Activated CD8-positive, alpha-beta T cell treated with anti-CD3 and anti-CD28 coated beads for 36 hours (primary cell): ENCODE measurements around the gene ITPRID1. TPM values are rescaled to one million over a fixed set of nuclear protein-coding genes. Genes with fewer than 3 reads are reported as not detected.
"Not testable (repeated sequence)": the region's sequence is repeated elsewhere in the genome, so short reads cannot be mapped to it uniquely, and the experiment has no call there.

Source experiments
- ATAC-seq: fragments of 200-7000 bp; cut with Tn5 transposase; one replicate; pipeline ENCODE4 v1.10.0; 2021; ENCODE audit warnings: mild to moderate bottlenecking, moderate library complexity
- CTCF ChIA-PET: fragments of 350-600 bp; sonication (Branson Sonifier 250); formaldehyde crosslinking; loops from one replicate; lab custom pipeline; 2021; ENCODE audit warnings: antibody characterized with exemption; lab: Charles Lee
- POLR2A ChIA-PET: fragments of 350-600 bp; sonication (Branson Sonifier 250); formaldehyde crosslinking; loops from one replicate; lab custom pipeline; 2021; ENCODE audit warnings: antibody characterized with exemption; lab: Charles Lee
- DNase-seq: peaks from one replicate; pipeline ENCODE4 v3.0.0-alpha.2; 2020
- H3K27ac Mint-ChIP-seq: one replicate; pipeline ENCODE4 v1.8.0; 2021; ENCODE audit warnings: mild to moderate bottlenecking, mixed read lengths
- H3K27me3 Mint-ChIP-seq: one replicate; pipeline ENCODE4 v1.8.0; 2021; ENCODE audit warnings: mixed read lengths
- H3K36me3 Mint-ChIP-seq: one replicate; pipeline ENCODE4 v1.8.0; 2021; ENCODE audit warnings: low read depth, mixed read lengths
- H3K4me1 Mint-ChIP-seq: one replicate; pipeline ENCODE4 v1.8.0; 2021; ENCODE audit warnings: low read depth, mixed read lengths
- H3K4me3 Mint-ChIP-seq: one replicate; pipeline ENCODE4 v1.8.0; 2021; ENCODE audit warnings: mild to moderate bottlenecking, moderate library complexity, mixed read lengths
- H3K9me3 Mint-ChIP-seq: one replicate; pipeline ENCODE4 v1.8.0; 2021; ENCODE audit warnings: mixed read lengths
- intact Hi-C: fragments of 100-400 bp; cut with micrococcal nuclease; formaldehyde crosslinking; loops from one replicate; pipeline ENCODE4 v1.10.0; 2022
- total RNA-seq, 2 experiments: library from RNA; stranded (reverse); gene quantifications; one replicate each; pipeline ENCODE4 v1.2.3, GENCODE V29; 2021
- TF ChIP-seq, protein P1 (sequence below): fragments of 200-600 bp; IDR thresholded peaks from one replicate; pipeline ENCODE4 v1.8.0; 2022; ENCODE audit warnings: antibody characterized with exemption, mild to moderate bottlenecking

Gene ITPRID1
- total RNA-seq, 2 experiments from 2014 or later = not detected

DNA sequence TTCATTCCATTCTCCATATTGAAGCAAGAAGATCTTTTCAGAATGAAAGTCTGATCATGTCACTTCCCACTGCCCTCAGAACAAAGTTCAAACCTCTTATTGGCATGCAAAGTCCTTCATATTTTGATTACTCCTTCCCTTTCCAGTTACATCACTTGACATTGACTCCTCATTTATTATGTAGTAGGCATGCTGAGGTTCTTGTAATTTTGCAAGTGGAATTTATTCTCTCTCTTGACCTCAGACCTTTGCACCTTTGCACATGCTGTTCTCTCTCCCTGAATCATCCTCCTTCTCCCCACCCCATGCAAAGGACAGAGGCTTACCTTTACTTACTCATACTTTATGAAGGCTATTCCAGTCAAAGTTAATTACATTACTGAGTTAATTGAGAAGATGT, 13.0 kb downstream of the ITPRID1 start:
- intact Hi-C loops = no loop called here
- TF ChIP-seq, protein P1, sequence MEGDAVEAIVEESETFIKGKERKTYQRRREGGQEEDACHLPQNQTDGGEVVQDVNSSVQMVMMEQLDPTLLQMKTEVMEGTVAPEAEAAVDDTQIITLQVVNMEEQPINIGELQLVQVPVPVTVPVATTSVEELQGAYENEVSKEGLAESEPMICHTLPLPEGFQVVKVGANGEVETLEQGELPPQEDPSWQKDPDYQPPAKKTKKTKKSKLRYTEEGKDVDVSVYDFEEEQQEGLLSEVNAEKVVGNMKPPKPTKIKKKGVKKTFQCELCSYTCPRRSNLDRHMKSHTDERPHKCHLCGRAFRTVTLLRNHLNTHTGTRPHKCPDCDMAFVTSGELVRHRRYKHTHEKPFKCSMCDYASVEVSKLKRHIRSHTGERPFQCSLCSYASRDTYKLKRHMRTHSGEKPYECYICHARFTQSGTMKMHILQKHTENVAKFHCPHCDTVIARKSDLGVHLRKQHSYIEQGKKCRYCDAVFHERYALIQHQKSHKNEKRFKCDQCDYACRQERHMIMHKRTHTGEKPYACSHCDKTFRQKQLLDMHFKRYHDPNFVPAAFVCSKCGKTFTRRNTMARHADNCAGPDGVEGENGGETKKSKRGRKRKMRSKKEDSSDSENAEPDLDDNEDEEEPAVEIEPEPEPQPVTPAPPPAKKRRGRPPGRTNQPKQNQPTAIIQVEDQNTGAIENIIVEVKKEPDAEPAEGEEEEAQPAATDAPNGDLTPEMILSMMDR = no peak
- ChIA-PET CTCF (no interaction called here), POLR2A (no interaction called here)
- no peaks in the 10 kb centered on the region for H3K4me1 Mint-ChIP-seq
- H3K36me3 Mint-ChIP-seq = no peaks in the 10 kb centered on the region
- no peak overlapping the region for H3K27ac Mint-ChIP-seq
- H3K27me3 Mint-ChIP-seq = no peaks in the 10 kb centered on the region
- DNase-seq (no peak), ATAC-seq (no peak)
- H3K9me3 Mint-ChIP-seq = no peaks in the 10 kb centered on the region
- no peak overlapping the region for H3K4me3 Mint-ChIP-seq

GRCh38 chr7:31529103-31529502, 15.2 kb downstream of the ITPRID1 start:
- H3K4me3 Mint-ChIP-seq = no peak overlapping the region
- DNase-seq (no peak), ATAC-seq (no peak)
- no peaks in the 10 kb centered on the region for H3K4me1 Mint-ChIP-seq
- no peaks in the 10 kb centered on the region for H3K9me3 Mint-ChIP-seq
- H3K27ac Mint-ChIP-seq = no peak overlapping the region
- TF ChIP-seq, protein P1 = no peak
- no peaks in the 10 kb centered on the region for H3K27me3 Mint-ChIP-seq
- no peaks in the 10 kb centered on the region for H3K36me3 Mint-ChIP-seq
- intact Hi-C loops = no loop called here
- ChIA-PET CTCF (no interaction called here), POLR2A (no interaction called here)

GRCh38 chr7:31540651-31541185, 26.8 kb downstream of the ITPRID1 start:
- CTCF ChIA-PET, DNase-seq, H3K4me3 Mint-ChIP-seq, H3K9me3 Mint-ChIP-seq, H3K27me3 Mint-ChIP-seq, intact Hi-C loops, ATAC-seq, H3K27ac Mint-ChIP-seq, H3K36me3 Mint-ChIP-seq, POLR2A ChIA-PET, H3K4me1 Mint-ChIP-seq: not testable (repeated sequence)

GRCh38 chr7:31545549-31545948, 31.7 kb downstream of the ITPRID1 start:
- Mint-ChIP-seq H3K36me3 (no peaks in the 10 kb centered on the region), H3K4me3 (no peak overlapping the region), H3K9me3 (no peaks in the 10 kb centered on the region), H3K27ac (no peak overlapping the region), H3K27me3 (no peaks in the 10 kb centered on the region), H3K4me1 (no peaks in the 10 kb centered on the region)
- no peak for ATAC-seq
- ChIA-PET CTCF (no interaction called here), POLR2A (no interaction called here)
- intact Hi-C loops = no loop called here
- TF ChIP-seq, protein P1 = no peak
- DNase-seq = no peak

DNA sequence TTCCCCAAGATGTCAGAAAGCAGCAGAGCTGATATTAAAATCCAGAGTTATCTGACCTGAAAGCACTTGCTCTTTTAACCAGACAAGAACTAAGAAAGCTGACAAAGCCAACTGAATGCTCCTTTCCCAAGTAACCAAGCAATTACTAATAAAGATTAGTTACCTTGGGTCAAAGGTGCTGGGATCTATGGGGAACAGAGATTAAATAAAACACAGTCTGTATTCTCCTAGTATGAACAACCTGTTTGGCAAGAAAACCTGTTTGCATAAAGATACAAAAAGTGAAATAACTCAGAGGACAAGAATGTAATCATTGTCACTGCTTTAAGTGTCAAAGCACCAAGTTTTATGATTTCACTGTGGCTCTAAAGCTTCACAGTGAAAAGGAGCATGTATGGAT, 35.7 kb downstream of the ITPRID1 start:
- intact Hi-C loops = no loop called here
- ATAC-seq (no peak), DNase-seq (no peak)
- H3K9me3 Mint-ChIP-seq = no peaks in the 10 kb centered on the region
- TF ChIP-seq, protein P1 = no peak
- POLR2A ChIA-PET = no interaction called here
- CTCF ChIA-PET = no interaction called here
- H3K27ac Mint-ChIP-seq = no peak overlapping the region
- no peaks in the 10 kb centered on the region for H3K27me3 Mint-ChIP-seq
- H3K4me1 Mint-ChIP-seq = no peaks in the 10 kb centered on the region
- no peaks in the 10 kb centered on the region for H3K36me3 Mint-ChIP-seq
- no peak overlapping the region for H3K4me3 Mint-ChIP-seq

GRCh38 chr7:31550432-31550831, 36.5 kb downstream of the ITPRID1 start:
- ChIA-PET POLR2A (no interaction called here), CTCF (no interaction called here)
- H3K9me3 Mint-ChIP-seq = no peaks in the 10 kb centered on the region
- no peaks in the 10 kb centered on the region for H3K4me1 Mint-ChIP-seq
- no peak overlapping the region for H3K4me3 Mint-ChIP-seq
- no peak for DNase-seq
- no peaks in the 10 kb centered on the region for H3K36me3 Mint-ChIP-seq
- no peak overlapping the region for H3K27ac Mint-ChIP-seq
- TF ChIP-seq, protein P1 = no peak
- no peaks in the 10 kb centered on the region for H3K27me3 Mint-ChIP-seq
- no peak for ATAC-seq
- intact Hi-C loops = no loop called here
